ENCODE measurements around the gene ZNF516. TPM values are rescaled to one million over a fixed set of nuclear protein-coding genes. Genes with fewer than 3 reads are reported as not detected.

ZNF516 gene
- total RNA-seq, 1 experiment from 2014 or later = 28.3 TPM

GRCh38 chr18:76402026-76402990, 92.7 kb downstream of the ZNF516 start:
- H3K4me3 Mint-ChIP-seq (ENCODE audit: unreplicated experiment) = no peak overlapping the region
- ChIA-PET POLR2A (no interaction called here), CTCF (interaction anchor here (0.6 to 8.4 kb wide), 4 partner anchors 218 to 338 kb away, joined by 3 to 150 read pairs (median 3); no protein-coding TSS in a partner anchor)
- intact Hi-C loops (cut with micrococcal nuclease) = no loop called here
- peaks cover 4% of the 10 kb centered on the region for H3K4me1 Mint-ChIP-seq (ENCODE audit: insufficient read depth, unreplicated experiment)
- no TSS peak for BruUV-seq (replicated peaks)
- H3K9me3 Mint-ChIP-seq (ENCODE audit: unreplicated experiment) = no peaks in the 10 kb centered on the region
- H3K27ac Mint-ChIP-seq (ENCODE audit: low read depth, unreplicated experiment) = no peak overlapping the region
- no peak for TF ChIP-seq CTCF (IDR thresholded peaks at IDR 0.05; ENCODE audit: unreplicated experiment)
- no peaks in the 10 kb centered on the region for H3K27me3 Mint-ChIP-seq (ENCODE audit: insufficient read depth, unreplicated experiment)
- DNase-seq (ENCODE audit: unreplicated experiment) = no peak
- H3K36me3 Mint-ChIP-seq (ENCODE audit: insufficient read depth, unreplicated experiment) = peaks cover 10% of the 10 kb centered on the region

- intact Hi-C loops (cut with micrococcal nuclease) = no loop called here
- H3K9me3 Mint-ChIP-seq (ENCODE audit: unreplicated experiment) = no peaks in the 10 kb centered on the region
- no peaks in the 10 kb centered on the region for H3K27me3 Mint-ChIP-seq (ENCODE audit: insufficient read depth, unreplicated experiment)
- H3K36me3 Mint-ChIP-seq (ENCODE audit: insufficient read depth, unreplicated experiment) = peaks cover 5% of the 10 kb centered on the region
- no peak overlapping the region for H3K4me3 Mint-ChIP-seq (ENCODE audit: unreplicated experiment)
- no peak for DNase-seq (ENCODE audit: unreplicated experiment)
- CTCF ChIA-PET = interaction anchor here (0.7 to 8.4 kb wide), 7 partner anchors 219 to 309 kb away, joined by 3 to 150 read pairs (median 11); no protein-coding TSS in a partner anchor
- BruUV-seq (replicated peaks) = no TSS peak
- POLR2A ChIA-PET = interaction anchor here (1.0 kb wide), 1 partner anchor 218 kb away, joined by 3 read pairs; no protein-coding TSS in a partner anchor
- H3K27ac Mint-ChIP-seq (ENCODE audit: low read depth, unreplicated experiment) = no peak overlapping the region
- no peak for TF ChIP-seq CTCF (IDR thresholded peaks at IDR 0.05; ENCODE audit: unreplicated experiment)
- H3K4me1 Mint-ChIP-seq (ENCODE audit: insufficient read depth, unreplicated experiment) = peaks cover 4% of the 10 kb centered on the region
These were observed 93.5 kb downstream of the ZNF516 start for GRCh38 chr18:76401498-76401897.

- TF ChIP-seq CTCF (IDR thresholded peaks at IDR 0.05; ENCODE audit: unreplicated experiment) = no peak
- peaks cover 10% of the 10 kb centered on the region for H3K4me1 Mint-ChIP-seq (ENCODE audit: insufficient read depth, unreplicated experiment)
- H3K27me3 Mint-ChIP-seq (ENCODE audit: insufficient read depth, unreplicated experiment) = no peaks in the 10 kb centered on the region
- no peak overlapping the region for H3K4me3 Mint-ChIP-seq (ENCODE audit: unreplicated experiment)
- no peak overlapping the region for H3K27ac Mint-ChIP-seq (ENCODE audit: low read depth, unreplicated experiment)
- intact Hi-C loops (cut with micrococcal nuclease) = loop anchor here (1.0 to 2.0 kb wide), 6 partner anchors 51 to 309 kb away; no protein-coding TSS in a partner anchor
- ChIA-PET POLR2A (interaction anchor here (0.5 to 1.7 kb wide), 4 partner anchors 8 to 930 kb away, joined by 3 to 7 read pairs (median 4); no protein-coding TSS in a partner anchor), CTCF (interaction anchor here (0.6 to 8.4 kb wide), 39 partner anchors 8 to 719 kb away, joined by 3 to 150 read pairs (median 4); no protein-coding TSS in a partner anchor)
- H3K36me3 Mint-ChIP-seq (ENCODE audit: insufficient read depth, unreplicated experiment) = peaks cover 14% of the 10 kb centered on the region
- no peaks in the 10 kb centered on the region for H3K9me3 Mint-ChIP-seq (ENCODE audit: unreplicated experiment)
- no peak for DNase-seq (ENCODE audit: unreplicated experiment)
- BruUV-seq (replicated peaks) = no TSS peak
These were observed 95.2 kb downstream of the ZNF516 start for GRCh38 chr18:76399613-76400391.
